Measurements from ENCODE around the gene SRCIN1. TPM values are rescaled to one million over a fixed set of nuclear protein-coding genes. Genes with fewer than 3 reads are reported as not detected.

Gene SRCIN1
- total RNA-seq, 2 donors from 2014 or later: 2.4 to 4.8 TPM

GRCh38 chr17:38543403-38544174 is 62.2 kb downstream of the SRCIN1 start:
- no peaks in the 10 kb centered on the region for H3K9me3 ChIP-seq
- no peak for TF ChIP-seq POLR2AphosphoS5 (IDR thresholded peaks at IDR 0.05)
- TF ChIP-seq POLR2A (IDR thresholded peaks at IDR 0.05): no peak
- no peak for TF ChIP-seq CTCF (IDR thresholded peaks at IDR 0.05)
- H3K36me3 ChIP-seq: no peaks in the 10 kb centered on the region
- no peak for DNase-seq (ENCODE audit: low spot score)
- no peak overlapping the region for H3K4me3 ChIP-seq
- WGBS: 80% methylated on average over 20 of the region's 20 CpGs
- no peaks in the 10 kb centered on the region for H3K4me1 ChIP-seq (replicated peaks)
- H3K27ac ChIP-seq: no peak overlapping the region
- intact Hi-C loops (cut with DNase I): no loop called here
- no peaks in the 10 kb centered on the region for H3K27me3 ChIP-seq (replicated peaks; ENCODE audit: insufficient read depth)

- no peak overlapping the region for H3K4me3 ChIP-seq
- no peaks in the 10 kb centered on the region for H3K4me1 ChIP-seq (replicated peaks)
- no peaks in the 10 kb centered on the region for H3K36me3 ChIP-seq
- DNase-seq (ENCODE audit: low spot score): no peak
- intact Hi-C loops (cut with DNase I): no loop called here
- no peak for TF ChIP-seq CTCF (IDR thresholded peaks at IDR 0.05)
- no peak for TF ChIP-seq POLR2AphosphoS5 (IDR thresholded peaks at IDR 0.05)
- TF ChIP-seq POLR2A (IDR thresholded peaks at IDR 0.05): no peak
- 84% methylated on average over 8 of the region's 8 CpGs for WGBS
- H3K27ac ChIP-seq: no peak overlapping the region
- no peaks in the 10 kb centered on the region for H3K27me3 ChIP-seq (replicated peaks; ENCODE audit: insufficient read depth)
- H3K9me3 ChIP-seq: no peaks in the 10 kb centered on the region
Observed at GRCh38 chr17:38542286-38542685, 63.5 kb downstream of the SRCIN1 start.

GRCh38 chr17:38541281-38541680 is 64.5 kb downstream of the SRCIN1 start:
- H3K27ac ChIP-seq: no peak overlapping the region
- no peaks in the 10 kb centered on the region for H3K36me3 ChIP-seq
- no peaks in the 10 kb centered on the region for H3K4me1 ChIP-seq (replicated peaks)
- TF ChIP-seq CTCF (IDR thresholded peaks at IDR 0.05) (no peak), POLR2A (IDR thresholded peaks at IDR 0.05) (no peak), POLR2AphosphoS5 (IDR thresholded peaks at IDR 0.05) (no peak)
- H3K4me3 ChIP-seq: no peak overlapping the region
- no peak for DNase-seq (ENCODE audit: low spot score)
- no peaks in the 10 kb centered on the region for H3K9me3 ChIP-seq
- intact Hi-C loops (cut with DNase I): no loop called here
- WGBS: 87% methylated on average over 11 of the region's 11 CpGs
- peaks cover 5% of the 10 kb centered on the region for H3K27me3 ChIP-seq (replicated peaks; ENCODE audit: insufficient read depth)

DNA sequence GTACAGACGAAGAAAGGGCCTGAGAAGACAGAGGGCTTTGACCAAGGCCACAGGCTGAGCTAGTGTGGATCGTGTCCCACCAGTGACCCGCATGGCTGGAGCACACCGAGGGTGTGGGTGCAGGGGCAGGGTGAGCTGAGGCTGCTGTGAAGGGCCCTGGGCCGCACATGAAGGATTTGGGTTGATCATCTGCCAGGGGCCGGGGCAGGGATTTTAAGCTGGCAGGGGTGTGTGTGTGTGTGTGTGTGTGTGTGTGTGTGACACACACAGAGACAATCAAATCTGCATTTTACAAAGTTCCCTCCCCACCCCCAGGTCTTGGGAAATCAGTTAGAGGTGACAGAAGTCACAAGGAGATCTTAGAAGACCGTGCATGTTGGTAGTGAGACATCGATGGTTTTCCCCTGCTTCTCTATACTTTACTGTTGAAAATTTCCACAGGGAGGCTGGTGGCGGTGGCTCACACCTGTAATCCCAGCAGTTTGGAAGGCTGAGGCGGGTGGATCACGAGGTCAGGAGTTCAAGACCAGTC is 65.2 kb downstream of the SRCIN1 start:
- DNase-seq (ENCODE audit: low spot score): no peak
- 93% methylated on average over 11 of the region's 11 CpGs for WGBS
- Histone ChIP-seq H3K4me1 (replicated peaks) (no peaks in the 10 kb centered on the region), H3K9me3 (no peaks in the 10 kb centered on the region), H3K36me3 (no peaks in the 10 kb centered on the region), H3K4me3 (no peak overlapping the region), H3K27ac (no peak overlapping the region), H3K27me3 (replicated peaks; ENCODE audit: insufficient read depth) (peaks cover 5% of the 10 kb centered on the region)
- TF ChIP-seq POLR2AphosphoS5 (IDR thresholded peaks at IDR 0.05) (no peak), CTCF (IDR thresholded peaks at IDR 0.05) (no peak), POLR2A (IDR thresholded peaks at IDR 0.05) (no peak)
- intact Hi-C loops (cut with DNase I): no loop called here

- TF ChIP-seq CTCF (IDR thresholded peaks at IDR 0.05): no peak
- TF ChIP-seq POLR2AphosphoS5 (IDR thresholded peaks at IDR 0.05): no peak
- no peak for TF ChIP-seq POLR2A (IDR thresholded peaks at IDR 0.05)
- peaks cover 5% of the 10 kb centered on the region for H3K27me3 ChIP-seq (replicated peaks; ENCODE audit: insufficient read depth)
- WGBS: 80% methylated on average over 8 of the region's 8 CpGs
- H3K36me3 ChIP-seq: no peaks in the 10 kb centered on the region
- DNase-seq (ENCODE audit: low spot score): no peak
- no peak overlapping the region for H3K4me3 ChIP-seq
- H3K27ac ChIP-seq: no peak overlapping the region
- no peaks in the 10 kb centered on the region for H3K9me3 ChIP-seq
- H3K4me1 ChIP-seq (replicated peaks): no peaks in the 10 kb centered on the region
- intact Hi-C loops (cut with DNase I): no loop called here
Observed at GRCh38 chr17:38539386-38539785, 66.4 kb downstream of the SRCIN1 start.
